ENCODE measurements around the gene MAP3K6.

DNA sequence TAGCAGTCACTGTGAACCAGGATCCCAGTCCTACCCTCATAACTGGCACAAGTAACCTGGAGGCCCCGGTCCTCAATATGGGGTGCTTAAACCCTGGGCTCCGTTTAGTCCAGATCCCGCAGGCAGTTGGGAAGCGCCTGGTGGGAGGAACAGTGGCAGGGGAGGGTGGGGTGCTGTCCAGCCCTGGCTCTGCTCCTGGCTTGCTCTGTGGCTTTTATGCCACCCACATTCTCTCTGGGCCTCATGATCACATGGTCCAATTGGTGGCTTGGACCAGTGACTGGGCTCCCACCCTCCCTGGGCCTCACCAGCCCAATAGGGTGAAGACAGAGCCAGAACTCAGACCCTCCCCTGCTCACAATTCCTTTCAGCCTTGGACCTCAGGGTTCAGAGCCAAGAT is 13.5 kb upstream of the MAP3K6 start:
- TF ChIP-seq POLR2A (IDR thresholded peaks at IDR 0.05) = no peak
- no peak for TF ChIP-seq CTCF (IDR thresholded peaks at IDR 0.05)
